ENCODE data around the gene CA5A. TPM values are rescaled to one million over a fixed set of nuclear protein-coding genes. Genes with fewer than 3 reads are reported as not detected.
"Not testable (repeated sequence)": the region's sequence is repeated elsewhere in the genome, so short reads cannot be mapped to it uniquely, and the experiment has no call there.

Gene CA5A
- total RNA-seq, 4 donors from 2014 or later, result not detected

GRCh38 chr16:87877942-87878507, 58.3 kb downstream of the CA5A start:
- peaks cover 77% of the 10 kb centered on the region for H3K27me3 ChIP-seq
- 40 to 58% methylated on average over 1 to 6 of the region's 19 CpGs for WGBS, 2 donors (ENCODE audit: low coverage in 1 of 2)

GRCh38 chr16:87874639-87875427, 61.5 kb downstream of the CA5A start:
- H3K27ac ChIP-seq, result no peak overlapping the region
- peaks cover 0 to 7% (median 3%) of the 10 kb centered on the region in 3 donors for H3K4me1 ChIP-seq
- H3K36me3 ChIP-seq, result no peaks in the 10 kb centered on the region
- 41 to 45% methylated on average over 12 to 19 of the region's 24 CpGs for WGBS, 2 donors (ENCODE audit: low coverage in 1 of 2)
- H3K4me3 ChIP-seq, result no peak overlapping the region
- ATAC-seq, result no peak
- TF ChIP-seq POLR2AphosphoS5 (IDR thresholded peaks at IDR 0.05) (no peak), POLR2A (IDR thresholded peaks at IDR 0.05) (no peak), EP300 (IDR thresholded peaks at IDR 0.05) (no peak), CTCF (IDR thresholded peaks at IDR 0.05) (no peak)
- no peaks in the 10 kb centered on the region for H3K9me3 ChIP-seq
- peaks cover 55% of the 10 kb centered on the region for H3K27me3 ChIP-seq

More at GRCh38 chr16:87877942-87878507, 58.3 kb downstream of the CA5A start:
- H3K9me3 ChIP-seq, result no peaks in the 10 kb centered on the region
- no peak for ATAC-seq
- TF ChIP-seq CTCF (IDR thresholded peaks at IDR 0.05), result peak in 1 of 4 experiments; percentile 13
- no peak for TF ChIP-seq POLR2A (IDR thresholded peaks at IDR 0.05)
- TF ChIP-seq EP300 (IDR thresholded peaks at IDR 0.05), result no peak
- H3K27ac ChIP-seq, result no peak overlapping the region
- H3K4me1 ChIP-seq, result no peaks in the 10 kb centered on the region
- no peaks in the 10 kb centered on the region for H3K36me3 ChIP-seq
- H3K4me3 ChIP-seq, result no peak overlapping the region

- WGBS, 2 donors (ENCODE audit: low coverage in 1 of 2), result 80% methylated on average over 1 to 8 of the region's 24 CpGs
- ATAC-seq, H3K9me3 ChIP-seq, H3K36me3 ChIP-seq, H3K4me3 ChIP-seq: not testable (repeated sequence)
- peak overlapping the region in 2 of 4 donors; percentile 77 to 81 for H3K27ac ChIP-seq
- peaks cover 0 to 42% (median 8%) of the 10 kb centered on the region in 3 donors for H3K4me1 ChIP-seq
- H3K27me3 ChIP-seq, result peaks cover 33% of the 10 kb centered on the region
Measured at GRCh38 chr16:87870418-87871291, 65.7 kb downstream of the CA5A start.

- H3K9me3 ChIP-seq, H3K36me3 ChIP-seq, ATAC-seq, H3K4me3 ChIP-seq: not testable (repeated sequence)
- peaks cover 0 to 42% (median 8%) of the 10 kb centered on the region in 3 donors for H3K4me1 ChIP-seq
- peak overlapping the region in 2 of 4 donors; percentile 77 to 81 for H3K27ac ChIP-seq
- 81 to 92% methylated on average over 4 to 7 of the region's 18 CpGs for WGBS, 2 donors (ENCODE audit: low coverage in 1 of 2)
- peaks cover 26% of the 10 kb centered on the region for H3K27me3 ChIP-seq
Measured at GRCh38 chr16:87869879-87870417, 66.4 kb downstream of the CA5A start.

GRCh38 chr16:87869061-87869878, 67.1 kb downstream of the CA5A start, which contains the start of gene SLC7A5:
SLC7A5 (minus strand) TSS chr16:87869507; CDS start chr16:87869422, 85 bp downstream.
- ATAC-seq, result peak; percentile 83
- peak within 1 kb of the TSS; percentile 53 to 58 for H3K4me3 ChIP-seq
- peaks cover 0 to 46% (median 8%) of the 10 kb centered on the region in 3 donors for H3K4me1 ChIP-seq
- not testable (repeated sequence) for H3K9me3 ChIP-seq, H3K36me3 ChIP-seq
- H3K27ac ChIP-seq, result peak within 1 kb of the TSS in 3 of 4 donors; percentile 75 to 81 (median 77)
- TF ChIP-seq POLR2AphosphoS5 (IDR thresholded peaks at IDR 0.05) (peak; percentile 33), POLR2A (IDR thresholded peaks at IDR 0.05) (peak; percentile 64 to 88), CTCF (IDR thresholded peaks at IDR 0.05) (peak in 1 of 4 experiments; percentile 12)
- H3K27me3 ChIP-seq, result peaks cover 19% of the 10 kb centered on the region
- WGBS, 2 donors (ENCODE audit: low coverage in 1 of 2), result 0% methylated on average over 8 of the region's 109 CpGs; no CpG with 5 or more reads in 1 of the 2 donors

All from gastroesophageal sphincter (tissue), 4 donors.